GM18907 (cell line): Measurements from ENCODE around the gene KCNK6.

ENCODE experiments used
- ATAC-seq: cut with Tn5 transposase; IDR thresholded peaks from one replicate; pipeline ENCODE4 v1.9.1; 2021; ENCODE audit warnings: mild to moderate bottlenecking, moderate library complexity; ENCODE audit not compliant: unreplicated experiment

The KCNK6 gene

DNA sequence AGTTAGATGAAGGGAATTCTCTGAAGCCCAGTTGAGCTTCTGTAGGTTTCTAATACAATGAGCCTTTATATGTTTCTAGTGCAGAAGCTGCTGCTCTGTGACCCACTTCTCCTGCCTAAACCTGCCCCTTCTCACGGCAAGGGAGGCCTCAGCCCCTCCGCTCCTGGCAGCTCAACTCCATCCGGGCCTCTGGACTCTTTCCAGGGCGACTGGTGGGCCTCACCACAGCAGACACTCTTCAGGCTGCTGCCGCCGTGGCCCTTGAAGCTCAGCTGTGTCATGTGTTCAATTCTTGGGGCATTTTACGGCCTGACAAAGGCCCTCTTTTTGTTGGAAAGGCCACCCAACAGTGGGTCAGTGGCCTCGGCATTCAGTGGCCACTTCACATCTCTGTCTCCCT is 25.6 kb upstream of the KCNK6 start:
- no peak for ATAC-seq

- ATAC-seq = no peak
Measured at GRCh38 chr19:38298821-38299680, 20.6 kb upstream of the KCNK6 start.

DNA sequence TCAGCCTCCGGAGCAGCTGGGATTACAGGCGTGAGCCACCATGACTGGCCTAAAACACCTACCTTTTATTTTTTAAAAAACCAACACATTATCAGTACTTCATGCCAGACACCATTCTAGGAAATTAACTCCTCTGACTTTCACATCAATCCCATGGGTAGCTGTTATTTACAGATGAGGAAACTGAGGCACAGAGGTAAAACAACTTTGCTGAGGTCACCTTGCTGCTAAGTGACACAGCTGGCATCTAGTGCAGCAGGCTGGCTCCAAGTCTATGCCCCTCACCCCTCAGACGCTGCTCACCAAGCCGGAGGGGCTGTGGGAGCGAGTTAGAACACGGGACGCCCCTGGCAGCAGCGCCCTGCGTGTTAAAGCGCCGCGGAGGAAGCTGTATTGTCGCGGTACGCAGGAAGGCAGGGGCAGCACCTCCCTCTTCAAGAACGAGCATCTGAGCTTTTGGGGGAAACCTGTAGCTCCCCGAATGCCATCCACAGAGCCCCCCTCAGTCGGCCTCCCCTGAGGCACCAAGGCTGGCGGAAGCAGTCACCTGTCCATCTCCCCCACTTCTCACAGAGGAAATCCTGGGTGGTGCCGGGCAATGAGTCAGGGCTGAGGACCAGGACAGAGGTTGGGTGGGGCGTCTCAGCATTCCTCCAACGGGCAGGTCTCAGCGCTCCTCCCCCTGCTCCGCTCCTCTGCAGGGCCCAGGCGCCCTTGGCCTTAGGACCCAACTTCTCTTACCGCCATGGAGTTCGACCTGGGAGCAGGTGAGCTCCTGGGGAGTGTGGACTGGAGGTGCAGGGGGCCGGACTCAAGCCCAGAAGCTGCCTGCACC is 15.9 kb upstream of the KCNK6 start, which contains the start of gene C19orf33:
C19orf33 (plus strand) TSS at position 735 of the 835 bp plus-strand sequence; CDS start at position 746, 11 bp downstream.
- ATAC-seq = no peak

DNA sequence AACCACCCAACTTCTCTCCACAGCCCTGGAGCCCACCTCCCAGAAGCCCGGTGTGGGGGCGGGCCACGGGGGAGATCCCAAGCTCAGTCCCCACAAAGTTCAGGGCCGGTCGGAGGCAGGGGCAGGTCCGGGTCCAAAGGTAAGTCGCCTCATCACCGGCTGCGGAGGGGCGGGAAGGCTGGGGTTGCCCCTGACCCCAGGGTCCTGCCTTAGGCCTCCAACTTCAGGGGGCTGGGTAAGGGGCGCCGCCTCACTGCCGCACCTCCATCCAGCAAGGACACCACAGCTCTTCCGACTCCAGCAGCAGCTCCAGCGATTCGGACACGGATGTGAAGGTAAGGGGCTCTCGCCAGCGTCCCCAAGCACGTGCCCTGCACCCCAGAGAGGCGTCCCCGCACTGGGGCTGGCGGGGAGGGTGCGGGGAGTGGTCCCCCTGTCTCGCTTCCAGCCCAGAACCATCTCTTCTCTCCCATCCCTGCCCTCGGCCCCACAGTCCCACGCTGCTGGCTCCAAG is 15.2 kb upstream of the KCNK6 start:
- ATAC-seq = no peak

DNA sequence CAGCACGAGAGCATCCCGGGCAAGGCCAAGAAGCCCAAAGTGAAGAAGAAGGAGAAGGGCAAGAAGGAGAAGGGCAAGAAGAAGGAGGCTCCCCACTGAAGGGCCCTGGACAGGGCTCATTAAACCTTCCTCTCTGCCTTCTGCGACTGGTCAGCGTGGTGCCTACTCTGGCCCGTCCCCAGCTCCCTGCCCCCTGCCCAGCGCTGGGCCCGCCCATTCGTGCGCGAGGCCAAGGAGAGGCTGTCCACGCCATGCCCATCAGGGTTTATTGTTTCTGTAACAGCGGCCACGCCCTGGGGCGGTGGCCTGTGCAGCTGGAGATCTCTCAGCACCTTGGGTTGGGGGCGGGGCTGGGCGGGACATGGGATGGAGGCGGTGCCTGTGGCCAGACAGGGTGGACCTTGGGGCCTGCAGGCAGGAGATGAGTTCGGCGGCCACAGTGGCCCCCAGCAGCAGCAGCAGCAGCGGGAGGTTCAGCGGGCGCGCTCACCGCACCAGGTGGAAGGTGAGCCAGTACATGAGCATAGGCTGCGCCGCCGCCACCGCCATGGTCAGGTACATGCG is 14.7 kb upstream of the KCNK6 start:
- ATAC-seq = no peak

DNA sequence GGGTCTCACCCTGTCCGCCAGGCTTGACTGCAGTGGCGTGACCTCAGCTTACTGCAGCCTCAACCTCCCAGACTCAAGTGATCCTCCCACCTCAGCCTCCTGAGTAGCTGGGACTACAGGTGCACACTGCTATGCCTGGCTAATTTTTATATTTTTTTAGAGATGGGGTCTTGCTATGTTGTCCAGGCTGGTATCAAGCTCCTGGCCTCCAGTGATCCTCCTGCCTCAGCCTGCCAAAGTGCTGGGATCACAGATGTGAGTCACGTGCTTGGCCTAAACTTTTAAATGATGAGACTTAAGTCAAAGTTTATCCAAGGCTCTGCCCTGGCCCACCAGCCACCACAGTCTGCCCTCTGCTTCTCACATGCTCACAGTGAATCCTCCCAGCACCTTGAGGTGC is 13.4 kb upstream of the KCNK6 start:
- ATAC-seq = no peak

DNA sequence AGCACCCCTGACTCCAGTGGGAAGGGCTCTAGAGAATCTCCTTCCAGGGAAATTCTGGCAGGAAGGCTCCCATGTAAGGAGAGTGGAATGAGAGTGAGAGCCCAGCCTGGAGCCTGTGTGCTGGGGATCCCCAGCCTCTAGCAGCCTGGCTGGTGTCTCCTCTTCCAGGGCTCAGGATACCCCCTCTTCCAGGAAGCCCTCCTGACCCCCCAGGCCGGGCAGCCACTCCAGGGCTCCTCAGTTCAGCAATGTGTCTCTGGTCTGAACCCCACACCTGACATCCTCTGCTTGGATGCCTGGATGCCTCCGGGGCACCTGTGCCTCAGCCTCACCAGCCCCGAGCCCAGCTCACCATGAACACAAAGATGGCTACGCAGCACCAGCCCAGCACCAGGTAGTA is 12.6 kb upstream of the KCNK6 start:
- no peak for ATAC-seq

GRCh38 chr19:38307597-38307996 is 12.0 kb upstream of the KCNK6 start:
- no peak for ATAC-seq

DNA sequence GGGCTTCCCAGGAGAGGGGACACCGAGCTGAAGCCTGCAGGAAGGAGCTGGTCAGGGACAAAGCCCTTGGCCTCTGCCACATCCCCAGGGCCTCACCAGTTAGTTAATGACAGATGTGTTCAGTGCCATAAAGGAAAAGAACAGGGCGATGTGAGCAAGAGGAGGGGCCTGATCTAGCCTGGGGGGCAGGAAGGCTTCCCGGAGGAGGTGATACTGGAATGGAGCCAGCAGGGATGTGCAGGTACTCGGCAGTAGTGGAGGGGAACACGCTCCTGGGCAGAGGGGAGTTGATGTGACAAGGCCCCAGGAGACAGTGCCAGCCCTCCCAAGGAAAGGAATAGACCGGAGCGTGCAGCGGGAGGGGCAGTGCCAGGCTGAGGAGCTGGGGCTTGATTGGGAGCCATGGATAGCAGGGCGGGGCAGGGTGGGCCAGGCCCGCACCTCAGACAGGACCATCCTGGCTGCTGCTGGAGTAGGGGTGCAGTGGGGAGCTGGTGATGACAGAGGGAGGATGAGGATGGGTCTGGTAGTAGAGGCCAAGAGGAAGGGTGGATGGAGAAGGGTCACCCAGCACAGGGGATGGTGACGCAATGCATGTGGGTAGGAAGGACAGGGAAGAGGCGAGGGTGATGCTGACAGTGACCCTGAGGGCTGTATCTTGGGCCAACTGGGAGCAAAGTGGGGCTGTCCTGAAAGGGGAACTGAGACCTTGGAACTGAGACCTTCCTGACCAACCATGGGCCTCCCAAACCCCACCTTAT is 11.5 kb upstream of the KCNK6 start:
- ATAC-seq = no peak

- ATAC-seq = no peak
Measured at GRCh38 chr19:38308926-38309614, 10.6 kb upstream of the KCNK6 start.

- no peak for ATAC-seq
Measured at GRCh38 chr19:38309615-38310278, 9.9 kb upstream of the KCNK6 start.

DNA sequence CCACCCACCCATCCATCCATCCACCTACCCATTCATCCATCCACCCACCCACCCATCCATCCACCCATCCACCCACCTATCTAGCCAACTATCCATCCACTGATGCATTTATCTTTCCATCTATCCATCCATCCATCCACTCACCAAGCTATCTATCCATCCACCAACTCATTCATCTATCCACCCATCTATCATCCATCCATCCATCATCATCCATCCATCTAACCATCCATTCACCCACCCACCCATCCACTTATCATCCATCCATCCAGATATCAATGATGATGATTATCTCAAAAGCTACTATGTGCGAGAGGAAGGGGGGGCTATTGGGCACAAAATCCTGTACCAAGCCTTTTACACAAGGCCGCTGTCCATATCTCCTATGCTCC is 9.4 kb upstream of the KCNK6 start:
- ATAC-seq = no peak

DNA sequence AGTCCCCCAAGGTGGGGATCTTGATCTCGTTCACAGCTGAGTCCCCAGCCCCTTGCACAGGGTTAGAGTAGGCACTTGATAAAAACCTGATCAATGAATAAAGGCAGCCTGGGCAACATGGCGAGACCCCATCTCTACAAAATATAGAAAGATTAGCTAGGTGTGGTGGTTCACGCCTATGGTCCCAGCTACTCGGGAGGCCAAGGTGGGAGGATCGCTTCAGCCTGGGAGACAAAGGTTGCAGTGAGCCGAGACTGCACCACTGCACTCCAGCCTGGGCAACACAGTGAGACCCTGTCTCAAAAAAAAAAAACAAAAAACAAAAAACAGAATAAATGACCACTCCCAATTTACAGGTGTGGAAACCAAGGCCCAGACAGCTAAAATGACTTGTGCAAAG is 8.7 kb upstream of the KCNK6 start:
- ATAC-seq = no peak

GRCh38 chr19:38315657-38316476 is 3.8 kb upstream of the KCNK6 start, which contains the start of gene YIF1B:
Gene YIF1B, minus strand, starts transcription at chr19:38315947. Its CDS starts 30 bp downstream, at chr19:38315917.
- ATAC-seq = peak; percentile 89

- ATAC-seq = no peak
Measured at GRCh38 chr19:38316477-38317067, 3.1 kb upstream of the KCNK6 start.

DNA sequence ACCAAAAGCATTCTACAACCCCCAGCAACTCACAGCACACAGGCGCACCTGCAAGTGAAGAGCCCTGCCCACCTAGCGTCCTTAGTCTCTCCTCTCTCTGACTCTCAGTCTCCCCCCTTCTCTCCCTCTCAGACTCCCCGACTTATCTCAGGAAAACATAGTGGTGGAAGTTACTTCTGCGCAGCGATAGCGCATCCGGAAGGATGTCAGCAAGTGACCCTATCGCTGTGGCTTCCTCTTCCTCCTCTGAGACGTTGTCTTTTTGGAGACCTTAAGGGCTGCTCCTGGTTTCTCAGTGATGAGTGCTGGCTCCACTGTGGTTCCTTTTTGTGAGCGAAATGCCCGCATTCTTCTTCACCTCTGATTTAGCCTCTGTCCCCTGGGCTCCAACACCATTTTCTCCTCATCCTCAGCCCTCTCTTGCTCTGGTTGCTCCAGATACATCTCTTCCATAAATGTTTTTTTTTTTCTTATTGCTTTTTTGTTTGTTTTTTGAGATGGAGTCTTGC is 2.5 kb upstream of the KCNK6 start:
- ATAC-seq = no peak

- ATAC-seq = no peak
Measured at GRCh38 chr19:38318660-38319059, 985 bp upstream of the KCNK6 start.

DNA sequence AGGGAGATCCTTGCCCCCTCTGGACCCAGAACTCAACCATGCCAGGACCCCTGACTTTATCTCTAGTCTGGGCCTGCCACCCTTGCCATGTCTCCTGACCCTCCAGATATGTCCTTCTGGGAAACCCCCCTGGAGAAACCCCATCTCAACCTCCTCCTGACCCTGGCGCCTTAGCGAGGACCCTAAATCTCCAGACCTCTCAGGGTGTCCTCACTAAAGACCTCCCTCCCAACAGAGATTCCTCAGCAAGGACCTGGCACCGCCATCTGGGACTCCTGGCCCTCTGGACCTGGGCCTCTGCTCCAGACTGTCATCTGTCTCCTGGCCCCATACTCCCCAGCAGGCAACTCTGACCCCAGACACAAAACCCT is 1.3 kb downstream of the KCNK6 start:
- ATAC-seq = no peak
